Keratinocyte (primary cell): ENCODE data around the gene FGGY. TPM values are rescaled to one million over a fixed set of nuclear protein-coding genes. Genes with fewer than 3 reads are reported as not detected.

Source experiments
- DNase-seq: peaks from one replicate; pipeline ENCODE4 v3.0.0-alpha.2; 2011; ENCODE audit warnings: low read depth, missing footprints, low spot score
- FAIRE-seq: peaks from 2 replicates; lab custom pipeline; 2011; peaks lifted over from hg19 to GRCh38; lab: Jason Lieb, UNC
- H2AFZ ChIP-seq: 2 replicates; pipeline ENCODE4 v1.6.0; 2012; ENCODE audit warnings: low read length, control low read depth, inconsistent platforms; ENCODE audit not compliant: control insufficient read depth
- H3K27ac ChIP-seq: 2 replicates; pipeline ENCODE4 v1.5.1; 2011; ENCODE audit warnings: low read length; ENCODE audit not compliant: control insufficient read depth, insufficient read depth
- H3K27me3 ChIP-seq: 3 replicates; pipeline ENCODE4 v1.6.0; 2011; ENCODE audit warnings: low read length; ENCODE audit not compliant: control insufficient read depth, insufficient read depth; ENCODE audit errors: extremely low read depth
- H3K36me3 ChIP-seq, 2 experiments: 2 replicates in 1 of 2; 3 replicates in 1 of 2; pipeline ENCODE4 v1.5.1; 2011; ENCODE audit warnings: low read length in 2 of 2, mild to moderate bottlenecking in 1 of 2; ENCODE audit not compliant: control insufficient read depth in 2 of 2, insufficient read depth in 2 of 2; ENCODE audit errors: extremely low read depth in 1 of 2
- H3K4me1 ChIP-seq: 3 replicates; pipeline ENCODE4 v1.5.1; 2011; ENCODE audit warnings: low read length; ENCODE audit not compliant: control insufficient read depth, insufficient read depth; ENCODE audit errors: extremely low read depth
- H3K4me2 ChIP-seq: 3 replicates; pipeline ENCODE4 v1.6.0; 2011; ENCODE audit warnings: low read depth, low read length; ENCODE audit not compliant: control insufficient read depth, insufficient read depth; ENCODE audit errors: extremely low read depth
- H3K4me3 ChIP-seq, 3 experiments: fragments of 200-600 bp in 1 of 3; sonication (generic) in 1 of 3; 2 replicates in 2 of 3; 3 replicates in 1 of 3; pipeline ENCODE4 v1.5.1; 2011 to 2016; ENCODE audit warnings: low read length in 3 of 3, mild to moderate bottlenecking in 3 of 3, control low read depth in 2 of 3, inconsistent platforms in 1 of 3, low read depth in 1 of 3, mixed read lengths in 1 of 3, mixed run types in 1 of 3, moderate library complexity in 1 of 3; ENCODE audit not compliant: control insufficient read depth in 2 of 3, insufficient read depth in 2 of 3; ENCODE audit errors: extremely low read depth in 1 of 3
- H3K79me2 ChIP-seq: 2 replicates; pipeline ENCODE4 v1.6.0; 2012; ENCODE audit warnings: low read length; ENCODE audit not compliant: control insufficient read depth, insufficient read depth
- H3K9ac ChIP-seq: 3 replicates; pipeline ENCODE4 v1.6.0; 2011; ENCODE audit warnings: low read length; ENCODE audit not compliant: control insufficient read depth, insufficient read depth; ENCODE audit errors: extremely low read depth
- H3K9me1 ChIP-seq: 3 replicates; pipeline ENCODE4 v1.6.0; 2011; ENCODE audit warnings: low read length; ENCODE audit not compliant: control insufficient read depth, insufficient read depth; ENCODE audit errors: extremely low read depth
- H3K9me3 ChIP-seq: 2 replicates; pipeline ENCODE4 v1.5.1; 2012; ENCODE audit warnings: low read depth, low read length; ENCODE audit not compliant: control insufficient read depth
- H4K20me1 ChIP-seq: 3 replicates; pipeline ENCODE4 v1.6.0; 2011; ENCODE audit warnings: low read length; ENCODE audit not compliant: control insufficient read depth, insufficient read depth; ENCODE audit errors: extremely low read depth
- CTCF ChIP-seq, 3 experiments: IDR thresholded peaks in 1 of 3; conservative IDR thresholded peaks in 1 of 3; optimal IDR thresholded peaks in 1 of 3; 2 replicates in 2 of 3; 3 replicates in 1 of 3; pipeline versions ENCODE3 to v1.5.1; 2011; ENCODE audit warnings: low read length in 3 of 3, mild to moderate bottlenecking in 3 of 3, moderate library complexity in 2 of 3, control low read depth in 1 of 3, inconsistent platforms in 1 of 3; ENCODE audit not compliant: insufficient read depth in 2 of 3; ENCODE audit errors: extremely low read depth in 1 of 3
- EZH2 ChIP-seq: IDR thresholded peaks from one replicate; pipeline ENCODE4 v1.6.1; 2012; ENCODE audit warnings: inconsistent platforms, mild to moderate bottlenecking, low read length, moderate library complexity
- dilution Hi-C: fragments of 300-500 bp; cut with MboI; formaldehyde crosslinking; loops from one replicate; pipeline ENCODE4 v1.7.0; 2020; ENCODE audit warnings: low sequenced_read_pairs; ENCODE audit not compliant: extremely low pct_ligation_motif_present
- polyA plus RNA-seq, 5 experiments: library from polyadenylated mRNA; depleted of rRNA in 3 of 5; stranded (reverse) in 3 of 5; stranded (forward) in 1 of 5; unstranded in 1 of 5; fragments of >200 nt; gene quantifications; 1 replicate in 1 of 5; 2 replicates in 3 of 5; 3 replicates in 1 of 5; pipeline versions ENCODE4 v1.2.1 to v1.2.3, GENCODE V29; 2011 to 2012; ENCODE audit warnings: missing spikeins in 2 of 5, low read depth in 1 of 5, low replicate concordance in 1 of 5

FGGY gene
- polyA plus RNA-seq, 1 donor (not counting 4 experiments of a cell fraction or from before 2014, with no cell fraction given) = 16.6 TPM

- no peak for TF ChIP-seq EZH2
- no peak for TF ChIP-seq CTCF (optimal IDR thresholded peaks at IDR 0.05 in 1 of 3, IDR thresholded peaks at IDR 0.05 in 1 of 3, conservative IDR thresholded peaks at IDR 0.05 in 1 of 3; ENCODE audit: extremely low read depth in 1 of 3, insufficient read depth in 2 of 3, low read length in 3 of 3)
- DNase-seq (no peak), FAIRE-seq (no peak)
- dilution Hi-C loops = no loop called here
- no peak overlapping the region for H3K27ac ChIP-seq
- H3K27me3 ChIP-seq = no peaks in the 10 kb centered on the region
- no peak overlapping the region for H3K4me3 ChIP-seq
- H3K9ac ChIP-seq = no peak overlapping the region
- H3K36me3 ChIP-seq = no peaks in the 10 kb centered on the region
- H3K9me1 ChIP-seq = no peaks in the 10 kb centered on the region
- H4K20me1 ChIP-seq = no peaks in the 10 kb centered on the region
- no peaks in the 10 kb centered on the region for H3K9me3 ChIP-seq
- H3K4me2 ChIP-seq = no peak overlapping the region
- peaks cover 44% of the 10 kb centered on the region for H3K4me1 ChIP-seq
- H3K79me2 ChIP-seq = no peaks in the 10 kb centered on the region
- H2AFZ ChIP-seq = no peak overlapping the region
These were observed 379.0 kb downstream of the FGGY start for GRCh38 chr1:59675936-59676335.

GRCh38 chr1:59678040-59678439 is 381.1 kb downstream of the FGGY start:
- DNase-seq (no peak), FAIRE-seq (no peak)
- dilution Hi-C loops = no loop called here
- no peak overlapping the region for H3K9ac ChIP-seq
- no peaks in the 10 kb centered on the region for H3K9me1 ChIP-seq
- H3K4me3 ChIP-seq = no peak overlapping the region
- H3K4me2 ChIP-seq = no peak overlapping the region
- no peak for TF ChIP-seq EZH2
- no peak for TF ChIP-seq CTCF (optimal IDR thresholded peaks at IDR 0.05 in 1 of 3, IDR thresholded peaks at IDR 0.05 in 1 of 3, conservative IDR thresholded peaks at IDR 0.05 in 1 of 3; ENCODE audit: extremely low read depth in 1 of 3, insufficient read depth in 2 of 3, low read length in 3 of 3)
- peaks cover 32% of the 10 kb centered on the region for H3K4me1 ChIP-seq
- no peaks in the 10 kb centered on the region for H3K36me3 ChIP-seq
- no peak overlapping the region for H3K27ac ChIP-seq
- H3K9me3 ChIP-seq = no peaks in the 10 kb centered on the region
- no peaks in the 10 kb centered on the region for H4K20me1 ChIP-seq
- H2AFZ ChIP-seq = no peak overlapping the region
- no peaks in the 10 kb centered on the region for H3K27me3 ChIP-seq
- H3K79me2 ChIP-seq = no peaks in the 10 kb centered on the region
